HepG2 (cell line): ENCODE data around the gene CABP4. TPM values are rescaled to one million over a fixed set of nuclear protein-coding genes. Genes with fewer than 3 reads are reported as not detected.
A peak's percentile ranks its signal among the peaks of the same experiment; 100 is the strongest.

Experiments used
- CEBPB ChIP-seq: IDR thresholded peaks from 2 replicates; pipeline ENCODE4 v1.6.1; 2011; ENCODE audit warnings: low read depth, low read length, improper control_type of control experiment, borderline replicate concordance
- FOXO1 ChIP-seq: sonication (generic); formaldehyde crosslinking; IDR thresholded peaks from 2 replicates; pipeline ENCODE4 v1.4.0; 2020; ENCODE audit warnings: missing genetic modification reagents
- KLF13 ChIP-seq: sonication (generic); formaldehyde crosslinking; IDR thresholded peaks from 2 replicates; pipeline ENCODE4 v1.4.0; 2020; ENCODE audit warnings: mild to moderate bottlenecking, missing genetic modification reagents
- NCOR1 ChIP-seq: fragments of 200-600 bp; sonication (generic); IDR thresholded peaks from 2 replicates; pipeline ENCODE4 v1.7.0; 2017; ENCODE audit warnings: antibody characterized with exemption, low read length, borderline replicate concordance
- PTBP1 ChIP-seq: fragments of 200-400 bp; formaldehyde crosslinking; IDR thresholded peaks from 2 replicates; pipeline ENCODE4 v1.6.1; 2018; ENCODE audit warnings: low read length, low read depth; ENCODE audit not compliant: poor library complexity, severe bottlenecking
- SAP130 ChIP-seq: IDR thresholded peaks from 2 replicates; pipeline ENCODE4 v1.6.1; 2016; ENCODE audit warnings: low read depth
- ZNF605 ChIP-seq: sonication (generic); formaldehyde crosslinking; IDR thresholded peaks from 2 replicates; pipeline ENCODE4 v1.8.0; 2022; ENCODE audit warnings: mild to moderate bottlenecking, missing genetic modification reagents
- ZNF768 ChIP-seq: sonication (generic); formaldehyde crosslinking; IDR thresholded peaks from 2 replicates; pipeline ENCODE4 v1.4.0; 2020; ENCODE audit warnings: missing genetic modification reagents
- polyA plus RNA-seq, 8 experiments: library from polyadenylated mRNA; depleted of rRNA in 3 of 8; stranded (reverse) in 7 of 8; unstranded in 1 of 8; fragments of >200 nt; fragmentation: Illumina TruSeq in 4 of 8; extraction: Trizol in 4 of 8; gene quantifications; 2 replicates each; pipeline versions ENCODE4 v1.2.1 to v1.2.3, GENCODE V29; 2011 to 2016; ENCODE audit warnings: low read depth in 4 of 8, missing spikeins in 1 of 8, mixed read lengths in 1 of 8; ENCODE audit not compliant: insufficient read depth in 1 of 8
- total RNA-seq, 5 experiments: library from RNA; depleted of rRNA; stranded (reverse); fragments of >200 nt; fragmentation: Illumina TruSeq; extraction: Trizol; gene quantifications; 2 replicates each; pipeline ENCODE4 v1.2.3, GENCODE V29; 2016; ENCODE audit warnings: low read depth in 1 of 5
- TF ChIP-seq, protein P1 (sequence below): sonication (generic); formaldehyde crosslinking; IDR thresholded peaks from 2 replicates; pipeline ENCODE4 v1.4.0; 2020; ENCODE audit warnings: mild to moderate bottlenecking, missing genetic modification reagents

The CABP4 gene
- total and polyA plus RNA-seq, 2 of the 13 experiments (the other 11 are each of a cell fraction or from before 2014, with no cell fraction given) = not detected

DNA sequence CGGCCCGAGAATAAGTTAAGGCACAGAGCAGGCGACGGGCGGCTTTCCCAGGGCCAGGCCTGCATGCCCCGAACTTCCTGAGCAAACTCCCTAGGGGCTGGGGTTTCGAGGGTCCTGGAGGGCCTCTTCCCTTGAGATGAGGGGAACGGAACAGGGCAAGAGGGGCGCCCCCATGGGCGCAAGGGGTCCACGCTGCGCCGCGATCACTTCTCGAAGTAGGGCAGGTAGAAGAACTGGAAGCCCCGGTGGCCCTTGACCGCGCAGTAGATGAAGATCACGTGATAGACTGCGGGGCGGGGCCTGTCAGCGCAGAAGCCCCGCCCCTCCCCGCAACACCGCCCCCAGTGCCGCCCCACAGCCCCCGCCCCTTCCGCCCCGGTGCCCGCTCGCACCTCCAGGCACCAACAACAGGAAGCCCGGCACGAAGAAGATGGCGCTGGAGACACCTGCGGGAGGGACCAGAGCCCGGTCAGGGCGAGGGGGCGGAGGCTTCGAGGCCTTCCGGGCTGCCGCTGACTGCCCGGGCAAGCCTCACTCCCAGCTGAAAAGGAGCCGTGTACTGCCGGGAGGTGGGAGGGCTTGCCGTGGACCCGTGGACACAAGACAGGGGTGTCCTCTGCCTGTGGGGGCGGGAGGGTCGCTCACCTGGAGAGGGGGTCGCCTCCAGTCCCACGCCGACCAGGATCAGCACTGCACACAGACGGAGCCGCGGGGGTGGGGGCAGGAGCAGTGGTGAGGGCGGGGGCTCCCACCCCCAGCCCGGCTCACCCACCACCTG is 9.4 kb downstream of the CABP4 start (continued):
- TF ChIP-seq NCOR1 = no peak
- TF ChIP-seq ZNF768 = peak; percentile 39; the same call in 1 of the 2 replicates
- TF ChIP-seq SAP130 = peak; percentile 73
- TF ChIP-seq ZNF605 (CRISPR knock-in tag) = 0 out of 2 replicates have a peak, but pooled peaks have one; percentile 7
- peak; percentile 70 for TF ChIP-seq PTBP1
- no peak for TF ChIP-seq CEBPB
- TF ChIP-seq KLF13 = 0 out of 2 replicates have a peak, but pooled peaks have one; percentile 8
- TF ChIP-seq FOXO1 (CRISPR knock-in tag) = peak; percentile 31; the same call in 1 of the 2 replicates
- TF ChIP-seq, protein P1, sequence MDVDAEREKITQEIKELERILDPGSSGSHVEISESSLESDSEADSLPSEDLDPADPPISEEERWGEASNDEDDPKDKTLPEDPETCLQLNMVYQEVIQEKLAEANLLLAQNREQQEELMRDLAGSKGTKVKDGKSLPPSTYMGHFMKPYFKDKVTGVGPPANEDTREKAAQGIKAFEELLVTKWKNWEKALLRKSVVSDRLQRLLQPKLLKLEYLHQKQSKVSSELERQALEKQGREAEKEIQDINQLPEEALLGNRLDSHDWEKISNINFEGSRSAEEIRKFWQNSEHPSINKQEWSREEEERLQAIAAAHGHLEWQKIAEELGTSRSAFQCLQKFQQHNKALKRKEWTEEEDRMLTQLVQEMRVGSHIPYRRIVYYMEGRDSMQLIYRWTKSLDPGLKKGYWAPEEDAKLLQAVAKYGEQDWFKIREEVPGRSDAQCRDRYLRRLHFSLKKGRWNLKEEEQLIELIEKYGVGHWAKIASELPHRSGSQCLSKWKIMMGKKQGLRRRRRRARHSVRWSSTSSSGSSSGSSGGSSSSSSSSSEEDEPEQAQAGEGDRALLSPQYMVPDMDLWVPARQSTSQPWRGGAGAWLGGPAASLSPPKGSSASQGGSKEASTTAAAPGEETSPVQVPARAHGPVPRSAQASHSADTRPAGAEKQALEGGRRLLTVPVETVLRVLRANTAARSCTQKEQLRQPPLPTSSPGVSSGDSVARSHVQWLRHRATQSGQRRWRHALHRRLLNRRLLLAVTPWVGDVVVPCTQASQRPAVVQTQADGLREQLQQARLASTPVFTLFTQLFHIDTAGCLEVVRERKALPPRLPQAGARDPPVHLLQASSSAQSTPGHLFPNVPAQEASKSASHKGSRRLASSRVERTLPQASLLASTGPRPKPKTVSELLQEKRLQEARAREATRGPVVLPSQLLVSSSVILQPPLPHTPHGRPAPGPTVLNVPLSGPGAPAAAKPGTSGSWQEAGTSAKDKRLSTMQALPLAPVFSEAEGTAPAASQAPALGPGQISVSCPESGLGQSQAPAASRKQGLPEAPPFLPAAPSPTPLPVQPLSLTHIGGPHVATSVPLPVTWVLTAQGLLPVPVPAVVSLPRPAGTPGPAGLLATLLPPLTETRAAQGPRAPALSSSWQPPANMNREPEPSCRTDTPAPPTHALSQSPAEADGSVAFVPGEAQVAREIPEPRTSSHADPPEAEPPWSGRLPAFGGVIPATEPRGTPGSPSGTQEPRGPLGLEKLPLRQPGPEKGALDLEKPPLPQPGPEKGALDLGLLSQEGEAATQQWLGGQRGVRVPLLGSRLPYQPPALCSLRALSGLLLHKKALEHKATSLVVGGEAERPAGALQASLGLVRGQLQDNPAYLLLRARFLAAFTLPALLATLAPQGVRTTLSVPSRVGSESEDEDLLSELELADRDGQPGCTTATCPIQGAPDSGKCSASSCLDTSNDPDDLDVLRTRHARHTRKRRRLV (CRISPR knock-in tag) = 0 out of 2 replicates have a peak, but pooled peaks have one; percentile 50
- TF ChIP-seq, all 625 proteins: peak for 138
